IMR-90 (cell line): ENCODE results near the gene LIPJ.

ENCODE experiments used
- BHLHE40 ChIP-seq: fragments of 150-350 bp; IDR thresholded peaks from 2 replicates; pipeline ENCODE4 v1.6.1; 2016; ENCODE audit warnings: mild to moderate bottlenecking, low read depth, low read length
- CHD1 ChIP-seq: IDR thresholded peaks from 2 replicates; pipeline ENCODE4 v1.6.1; 2012; ENCODE audit warnings: low read depth, low read length, improper control_type of control experiment
- CTCF ChIP-seq: conservative IDR thresholded peaks from 2 replicates; pipeline ENCODE4 v1.5.1; 2012; ENCODE audit warnings: mild to moderate bottlenecking, low read depth, low read length, improper control_type of control experiment
- ELK1 ChIP-seq: fragments of 150-350 bp; IDR thresholded peaks from 2 replicates; pipeline ENCODE4 v1.6.1; 2016; ENCODE audit warnings: low read depth, mild to moderate bottlenecking, low read length, moderate library complexity, borderline replicate concordance
- FOS ChIP-seq: fragments of 150-350 bp; IDR thresholded peaks from 2 replicates; pipeline ENCODE4 v1.6.1; 2016; ENCODE audit warnings: low read depth, low read length
- NFE2L2 ChIP-seq: fragments of 150-350 bp; IDR thresholded peaks from 2 replicates; pipeline ENCODE4 v1.6.1; 2016; ENCODE audit warnings: low read depth, mild to moderate bottlenecking, low read length
- POLR2A ChIP-seq: IDR thresholded peaks from 2 replicates; pipeline ENCODE4 v1.6.1; 2012; ENCODE audit warnings: mild to moderate bottlenecking, low read depth, low read length
- RAD21 ChIP-seq: IDR thresholded peaks from 2 replicates; pipeline ENCODE4 v1.6.1; 2012; ENCODE audit warnings: low read length, improper control_type of control experiment
- RCOR1 ChIP-seq: IDR thresholded peaks from 2 replicates; pipeline ENCODE4 v1.6.1; 2012; ENCODE audit warnings: mild to moderate bottlenecking, low read length, improper control_type of control experiment; ENCODE audit not compliant: insufficient replicate concordance
- USF2 ChIP-seq: fragments of 150-350 bp; IDR thresholded peaks from 2 replicates; pipeline ENCODE4 v1.6.1; 2017; ENCODE audit warnings: mild to moderate bottlenecking, antibody characterized with exemption, low read length, low read depth

- no peak for TF ChIP-seq CTCF
- no peak for TF ChIP-seq RAD21
- no peak for TF ChIP-seq ELK1
- TF ChIP-seq NFE2L2: no peak
- TF ChIP-seq POLR2A: no peak
- no peak for TF ChIP-seq FOS
- no peak for TF ChIP-seq RCOR1
- TF ChIP-seq USF2: no peak
- TF ChIP-seq CHD1: no peak
- TF ChIP-seq BHLHE40: no peak
Observed at GRCh38 chr10:88617772-88618300, 31.3 kb downstream of the LIPJ start.
